Measurements from ENCODE around the gene CIAPIN1. TPM values are rescaled to one million over a fixed set of nuclear protein-coding genes. Genes with fewer than 3 reads are reported as not detected.
"Not testable (repeated sequence)": the region's sequence is repeated elsewhere in the genome, so short reads cannot be mapped to it uniquely, and the experiment has no call there.

CIAPIN1 gene
- total RNA-seq, 1 experiment from 2014 or later = 95.3 TPM

DNA sequence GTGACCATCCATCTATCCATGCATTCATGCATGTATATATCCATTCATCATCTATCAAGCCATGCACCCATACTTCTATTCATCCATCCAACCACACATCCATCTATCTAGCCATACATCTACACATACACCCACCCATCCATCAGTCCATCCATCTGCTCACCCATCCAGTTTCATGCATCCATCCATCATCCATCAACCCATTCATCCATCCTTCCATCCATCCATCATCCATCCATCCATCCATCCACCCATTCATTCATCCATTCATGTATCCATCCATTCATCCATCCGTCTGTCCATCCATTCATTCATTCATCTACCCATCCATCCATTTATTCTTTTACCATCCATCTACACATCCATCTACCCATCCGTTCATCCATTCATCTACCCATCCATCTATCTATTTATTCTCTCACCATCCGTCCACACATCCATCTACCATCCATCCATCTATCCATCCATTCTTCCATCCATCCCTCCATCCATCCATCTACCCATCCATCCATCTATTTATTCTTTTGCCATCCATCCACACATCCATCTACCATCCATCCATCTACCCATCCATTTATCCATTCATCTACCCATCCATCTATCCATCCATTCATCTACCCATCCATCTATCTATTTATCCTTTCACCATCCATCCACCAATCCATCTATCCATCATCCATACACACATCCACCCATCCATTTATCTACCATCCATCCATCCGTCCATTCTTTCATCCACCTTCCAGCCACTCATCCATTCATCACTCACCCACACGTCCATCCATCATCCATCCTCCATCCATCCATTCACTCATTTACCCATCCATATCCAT, 39.4 kb downstream of the CIAPIN1 start:
- no peak for DNase-seq (ENCODE audit: low read depth)

DNA sequence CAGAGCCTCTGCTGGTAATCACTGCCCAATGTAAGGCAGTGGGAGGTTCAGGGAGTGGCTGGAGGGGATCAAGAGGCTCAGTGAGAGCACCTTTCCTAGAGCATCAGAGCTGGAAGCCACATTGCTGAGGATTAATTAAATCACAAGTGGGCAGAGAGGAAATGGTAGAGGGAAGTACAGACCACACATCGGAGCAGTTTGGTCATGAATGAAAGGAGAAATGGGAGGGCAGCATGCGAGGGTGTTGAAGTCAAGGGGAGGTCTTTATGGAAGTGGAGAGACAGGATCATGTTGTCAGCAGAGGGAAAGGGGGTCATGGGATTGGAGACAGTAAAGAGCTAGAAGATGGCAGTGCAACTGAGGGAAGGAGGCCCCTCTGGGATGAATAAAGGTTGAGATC, 40.3 kb downstream of the CIAPIN1 start:
- DNase-seq (ENCODE audit: low read depth) = no peak

DNA sequence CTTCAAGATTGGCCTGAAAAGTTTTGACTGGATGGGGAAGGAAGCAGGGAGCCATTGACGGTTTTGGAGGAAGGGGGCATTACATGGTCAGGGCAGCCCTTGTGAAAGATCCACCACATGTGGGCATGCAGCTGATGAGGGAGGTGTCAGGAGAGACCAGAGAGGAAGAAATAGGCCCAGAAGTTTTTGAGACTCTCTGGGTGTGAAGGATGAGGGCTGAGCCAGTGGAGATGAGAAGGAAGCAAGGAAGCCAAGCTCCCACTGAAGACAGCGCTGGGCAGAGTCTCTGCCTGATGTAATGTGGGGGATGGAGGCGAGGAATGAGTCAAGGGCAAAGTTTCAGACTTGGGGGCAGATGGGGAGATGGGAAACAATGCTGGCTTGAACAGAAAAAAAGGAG, 42.1 kb downstream of the CIAPIN1 start:
- no peak for DNase-seq (ENCODE audit: low read depth)

DNA sequence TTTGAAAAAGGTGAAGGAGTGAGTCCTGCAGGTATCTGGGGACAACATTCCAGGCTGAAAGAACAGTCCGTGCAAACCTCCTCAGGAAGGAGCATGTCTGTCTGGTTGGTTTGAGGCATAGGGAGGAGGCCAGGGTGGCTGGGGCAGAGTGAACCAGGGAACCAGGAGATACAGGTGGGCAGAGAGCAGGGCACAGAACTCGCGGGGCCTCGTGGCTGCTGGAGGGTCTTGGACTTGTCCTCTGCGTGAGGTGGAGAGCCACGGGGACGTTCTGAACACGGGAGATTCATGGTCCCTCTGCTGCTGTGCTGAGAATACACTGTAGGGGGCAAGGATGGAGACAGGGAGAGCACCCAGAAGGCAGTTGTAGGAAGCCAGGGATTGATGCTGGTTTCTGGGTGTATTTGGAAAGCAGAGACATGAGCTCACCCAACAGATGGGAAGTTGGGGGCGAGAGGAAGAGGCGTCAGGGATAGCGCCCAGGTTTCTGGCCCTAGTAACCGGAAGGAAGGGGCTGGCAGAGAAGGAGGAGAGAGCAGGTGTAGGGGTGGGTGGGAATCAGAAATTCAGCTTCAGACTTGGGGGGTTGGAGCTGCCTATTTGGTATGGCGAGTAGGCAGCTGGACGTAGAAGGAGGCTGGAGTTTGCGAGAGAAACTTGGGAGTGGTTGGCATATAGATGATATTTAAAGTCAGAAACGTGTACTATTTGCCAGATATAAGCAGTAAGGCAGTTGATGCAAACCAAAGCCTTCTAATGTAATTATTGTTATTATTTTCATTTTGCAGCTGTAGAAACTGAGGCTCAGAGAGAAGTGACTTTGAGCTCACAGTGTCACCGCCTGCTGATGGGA, 43.0 kb downstream of the CIAPIN1 start, which contains the start of gene CCL17:
Gene CCL17 (plus strand): TSS at position 803 of the 853 bp plus-strand sequence. CDS start 9,166 bp downstream, outside the sequence.
- no peak for DNase-seq (ENCODE audit: low read depth)

DNA sequence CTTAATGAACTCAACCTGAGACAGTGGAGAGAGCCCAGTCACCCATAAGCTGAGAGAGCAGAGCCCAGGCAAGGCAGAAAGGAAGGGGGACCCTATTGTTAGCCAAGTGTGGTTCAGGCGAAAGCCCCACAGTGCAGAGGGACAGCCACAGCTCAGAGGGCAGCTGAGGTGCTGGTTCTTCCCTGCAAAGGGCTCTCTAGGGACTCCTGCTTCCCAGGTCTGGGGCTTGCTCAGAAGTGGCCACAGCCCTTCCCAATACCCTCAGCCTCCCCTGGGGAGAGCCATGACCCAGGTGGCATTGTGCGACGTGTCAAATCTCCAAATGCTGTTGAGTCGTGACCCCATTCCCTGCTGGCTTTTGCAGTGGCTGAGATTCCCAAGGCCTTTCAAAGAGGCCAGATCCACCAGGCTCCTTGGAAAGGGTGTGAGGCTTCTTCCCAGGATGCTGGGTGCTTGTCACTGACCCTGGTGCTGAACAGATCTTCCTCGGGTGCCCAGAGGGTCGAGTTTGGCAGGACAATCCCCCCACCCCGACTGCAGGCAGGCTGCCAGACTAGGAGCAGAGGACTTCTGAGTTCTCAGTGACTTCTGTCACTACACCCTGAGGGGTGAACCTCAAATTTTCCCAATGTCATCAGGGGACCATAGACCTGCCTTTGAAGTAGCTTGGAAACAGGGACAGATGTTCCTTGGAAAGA, 45.1 kb downstream of the CIAPIN1 start:
- no peak for DNase-seq (ENCODE audit: low read depth)

DNA sequence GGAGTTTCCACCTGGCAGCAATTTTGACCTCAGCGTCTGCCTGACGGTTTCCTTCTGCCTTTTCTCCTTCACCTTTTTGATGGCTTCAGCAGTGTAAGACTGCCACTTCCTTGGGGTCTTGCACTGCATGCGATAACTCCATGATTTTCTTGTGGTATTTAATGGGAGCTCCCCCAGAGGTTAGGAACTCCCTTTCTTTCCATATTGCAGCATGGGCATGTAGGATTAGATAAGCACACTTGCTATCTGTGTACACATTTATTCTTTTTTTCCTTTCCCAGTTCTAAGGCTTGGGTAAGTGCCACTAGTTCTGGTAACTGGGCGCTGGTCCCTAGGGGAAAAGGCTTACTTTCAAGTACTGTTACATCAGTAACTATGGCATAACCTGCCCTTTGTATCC, 49.7 kb downstream of the CIAPIN1 start:
- not testable (repeated sequence) for DNase-seq (ENCODE audit: low read depth)

DNA sequence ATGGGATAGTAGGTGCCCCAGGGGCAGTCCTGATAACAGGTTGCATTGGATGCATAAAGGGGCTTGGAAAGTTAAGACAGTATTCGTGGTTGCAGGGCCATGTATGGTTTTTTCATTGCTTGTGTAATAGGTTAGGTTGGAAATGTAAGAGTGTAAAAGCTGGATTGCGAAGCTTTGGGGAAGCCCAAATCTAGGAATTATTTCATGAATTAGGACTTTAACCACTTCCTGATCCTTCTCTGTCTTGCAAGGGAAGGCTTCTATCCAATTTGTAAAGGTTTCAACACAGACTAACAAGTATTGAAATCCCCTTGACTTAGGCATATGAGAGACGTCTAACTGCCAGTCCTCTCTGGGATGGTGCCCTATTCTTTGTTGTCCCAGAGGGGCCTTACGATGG, 50.4 kb downstream of the CIAPIN1 start:
- DNase-seq (ENCODE audit: low read depth) = no peak

DNA sequence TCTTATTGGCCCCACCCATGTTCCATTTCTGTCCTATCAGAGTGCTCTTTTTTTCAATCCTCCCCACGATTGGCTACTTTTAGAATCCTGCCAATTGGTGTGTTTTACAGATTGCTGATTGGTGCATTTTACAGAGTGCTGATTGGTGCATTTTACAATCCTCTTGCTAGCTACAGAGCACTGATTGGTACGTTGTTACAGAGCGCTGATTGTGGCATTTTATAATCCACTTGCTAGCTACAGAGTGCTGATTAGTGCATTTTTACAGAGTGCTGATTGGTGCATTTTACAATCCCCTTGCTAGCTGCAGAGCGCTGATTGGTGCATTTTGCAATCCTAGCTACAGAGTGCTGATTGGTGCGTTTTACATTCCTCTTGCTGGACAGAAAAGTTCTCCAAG, 52.2 kb downstream of the CIAPIN1 start:
- DNase-seq (ENCODE audit: low read depth) = no peak

DNA sequence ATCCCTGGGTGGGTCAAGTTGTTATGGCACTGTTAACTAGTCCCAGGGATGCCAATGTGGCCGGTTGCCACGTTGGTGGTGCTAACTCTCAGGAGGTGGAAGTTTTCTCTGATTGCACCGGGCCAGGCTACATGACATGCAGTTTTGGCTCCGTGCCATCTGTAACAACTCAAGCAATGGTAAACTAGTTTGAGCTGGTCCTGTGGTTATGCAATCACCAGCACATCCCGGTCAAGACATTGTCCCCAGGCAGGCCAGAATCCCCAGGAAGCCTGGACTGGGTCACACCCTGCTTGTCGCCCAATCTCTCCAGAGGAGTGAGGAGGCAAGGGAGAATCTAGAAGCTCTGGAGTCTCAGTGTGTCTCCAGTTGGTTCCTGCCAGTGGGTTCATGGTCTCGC, 52.7 kb downstream of the CIAPIN1 start:
- no peak for DNase-seq (ENCODE audit: low read depth)

DNA sequence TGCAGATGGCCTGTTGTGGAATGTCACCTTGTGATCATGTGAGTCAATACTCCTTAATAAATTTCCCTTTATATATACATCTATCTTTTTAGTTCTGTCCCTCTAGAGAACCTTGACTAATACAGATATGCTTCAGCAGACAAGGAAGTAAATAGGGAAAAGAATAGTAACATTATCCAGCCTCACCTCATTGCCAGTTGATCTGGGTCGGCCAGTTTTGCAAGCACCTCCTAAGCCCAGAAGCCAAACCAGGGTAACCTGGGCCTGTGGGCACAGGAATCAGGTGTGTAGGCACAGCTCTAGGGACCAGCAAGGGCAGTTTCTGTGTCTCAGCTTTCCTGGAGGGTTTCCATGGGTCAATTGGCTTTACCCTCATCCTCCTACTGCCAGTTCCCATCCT, 54.5 kb downstream of the CIAPIN1 start:
- DNase-seq (ENCODE audit: low read depth) = no peak

DNA sequence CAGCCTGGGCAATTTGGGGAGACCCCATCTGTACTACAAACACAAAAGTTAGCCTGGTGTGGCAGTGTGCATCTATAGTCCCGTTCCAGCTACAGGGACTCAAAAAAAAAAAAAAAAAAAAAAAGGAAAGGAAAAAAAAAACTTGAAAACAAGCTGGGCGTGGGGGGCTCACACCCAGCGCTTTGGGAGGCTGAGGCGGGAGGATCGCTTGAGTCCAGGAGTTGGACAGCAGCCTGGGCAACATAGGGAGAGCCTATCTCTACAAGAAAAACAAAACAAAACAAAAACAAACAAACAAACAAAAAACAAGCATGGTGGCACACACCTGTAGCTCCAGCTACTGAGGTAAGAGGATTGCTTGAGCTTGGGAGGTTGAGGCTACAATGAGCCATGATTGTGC, 55.5 kb downstream of the CIAPIN1 start:
- DNase-seq (ENCODE audit: low read depth) = no peak

DNA sequence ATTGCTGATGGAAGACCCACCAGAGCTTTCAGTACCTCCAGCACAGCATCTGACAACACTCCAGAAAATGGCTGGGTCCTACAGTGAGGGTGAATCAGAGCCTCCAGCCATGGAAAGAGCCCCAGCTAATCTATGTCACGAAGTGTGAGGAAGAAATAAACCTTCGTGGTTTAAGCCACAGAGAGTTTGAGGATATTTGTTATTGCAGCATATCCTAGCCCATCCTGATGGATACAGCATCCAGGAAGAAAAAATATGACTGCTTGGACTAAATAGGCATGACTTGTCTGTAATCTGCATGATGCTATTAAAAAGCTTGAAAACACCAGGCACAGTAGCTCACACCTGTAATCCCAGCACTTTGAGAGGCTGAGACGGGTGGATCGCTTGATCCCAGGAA, 55.9 kb downstream of the CIAPIN1 start:
- no peak for DNase-seq (ENCODE audit: low read depth)

DNA sequence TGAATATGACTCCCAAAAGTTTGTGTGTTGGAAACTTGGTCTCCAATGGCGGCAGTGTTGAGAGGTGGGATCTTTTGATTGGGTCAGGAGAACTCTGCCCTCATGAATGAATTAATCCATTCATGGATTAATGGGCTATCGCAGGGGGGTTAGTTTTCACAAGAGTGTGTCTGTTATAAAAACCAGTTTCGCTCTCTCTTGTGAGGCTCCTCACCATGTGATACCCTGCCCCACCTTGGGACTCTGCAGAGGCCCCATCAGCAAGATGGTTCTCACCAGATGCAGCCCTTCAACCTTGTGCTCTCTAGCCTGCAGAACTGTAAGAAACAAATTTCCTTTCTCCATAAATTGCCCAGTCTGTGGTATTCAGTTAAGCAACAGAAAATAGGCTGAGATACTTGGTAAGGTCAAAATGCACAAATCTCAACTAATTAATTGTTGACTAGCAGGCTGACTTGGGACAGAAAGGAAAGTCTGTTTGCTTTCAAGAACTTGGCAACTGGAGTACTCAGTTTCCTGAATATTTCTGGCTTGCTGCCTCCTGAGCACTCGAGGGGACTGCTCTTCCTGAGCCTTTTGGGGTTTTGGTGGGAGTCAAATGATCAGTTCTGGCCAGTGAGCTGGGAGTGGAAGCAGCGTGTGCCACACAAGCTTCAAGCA, 56.4 kb downstream of the CIAPIN1 start:
- no peak for DNase-seq (ENCODE audit: low read depth)

DNA sequence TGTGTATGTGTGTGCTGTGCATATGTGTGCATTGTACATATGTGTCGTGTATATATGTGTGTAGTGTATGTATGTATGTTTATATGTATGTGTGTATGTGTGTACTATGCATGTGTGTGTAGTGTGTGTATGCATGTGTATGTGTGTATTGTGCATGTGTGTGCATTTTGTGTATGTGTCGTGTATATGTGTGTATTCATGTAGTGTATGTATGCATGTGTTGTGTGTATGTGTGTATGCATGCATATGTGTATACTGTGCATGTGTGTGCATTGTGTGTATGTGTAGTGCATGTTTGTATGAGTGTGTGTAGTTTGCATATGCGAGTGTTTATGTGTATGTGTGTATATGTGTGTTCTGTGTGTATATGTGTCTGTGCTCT, 58.1 kb downstream of the CIAPIN1 start:
- no peak for DNase-seq (ENCODE audit: low read depth)

DNA sequence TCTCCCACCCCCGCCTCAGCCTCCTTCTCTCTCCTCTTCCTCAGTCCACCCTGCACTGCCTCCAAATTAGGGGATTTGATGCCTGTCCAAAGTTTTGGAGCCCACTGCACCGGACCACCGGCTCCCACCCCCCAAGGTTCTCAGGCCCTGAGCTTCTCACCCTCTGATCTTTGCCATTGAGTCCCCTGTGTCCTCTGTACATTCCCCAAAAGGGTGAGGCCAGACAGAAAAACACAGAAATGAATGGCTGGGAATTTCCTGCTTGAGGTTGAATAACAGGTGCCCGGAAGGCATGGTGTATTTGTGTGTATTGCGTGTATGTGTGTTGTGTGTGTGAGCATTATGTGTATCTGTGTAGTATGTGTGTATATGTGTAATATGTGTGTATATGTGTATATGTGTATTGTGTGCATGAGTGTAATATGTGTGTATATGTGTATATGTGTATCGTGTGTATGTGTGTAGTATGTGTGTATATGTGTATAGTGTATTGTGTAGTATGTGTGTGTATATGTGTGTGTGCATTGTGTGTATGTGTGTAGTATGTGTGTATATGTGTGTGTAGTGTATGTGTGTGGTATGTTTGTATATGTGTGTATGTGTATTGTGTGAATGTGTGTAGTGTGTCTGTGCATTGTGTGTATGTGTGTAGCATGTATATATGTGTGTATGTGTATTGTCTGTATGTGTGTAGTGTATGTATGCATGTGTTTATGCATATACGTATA, 58.7 kb downstream of the CIAPIN1 start:
- DNase-seq (ENCODE audit: low read depth) = no peak

DNA sequence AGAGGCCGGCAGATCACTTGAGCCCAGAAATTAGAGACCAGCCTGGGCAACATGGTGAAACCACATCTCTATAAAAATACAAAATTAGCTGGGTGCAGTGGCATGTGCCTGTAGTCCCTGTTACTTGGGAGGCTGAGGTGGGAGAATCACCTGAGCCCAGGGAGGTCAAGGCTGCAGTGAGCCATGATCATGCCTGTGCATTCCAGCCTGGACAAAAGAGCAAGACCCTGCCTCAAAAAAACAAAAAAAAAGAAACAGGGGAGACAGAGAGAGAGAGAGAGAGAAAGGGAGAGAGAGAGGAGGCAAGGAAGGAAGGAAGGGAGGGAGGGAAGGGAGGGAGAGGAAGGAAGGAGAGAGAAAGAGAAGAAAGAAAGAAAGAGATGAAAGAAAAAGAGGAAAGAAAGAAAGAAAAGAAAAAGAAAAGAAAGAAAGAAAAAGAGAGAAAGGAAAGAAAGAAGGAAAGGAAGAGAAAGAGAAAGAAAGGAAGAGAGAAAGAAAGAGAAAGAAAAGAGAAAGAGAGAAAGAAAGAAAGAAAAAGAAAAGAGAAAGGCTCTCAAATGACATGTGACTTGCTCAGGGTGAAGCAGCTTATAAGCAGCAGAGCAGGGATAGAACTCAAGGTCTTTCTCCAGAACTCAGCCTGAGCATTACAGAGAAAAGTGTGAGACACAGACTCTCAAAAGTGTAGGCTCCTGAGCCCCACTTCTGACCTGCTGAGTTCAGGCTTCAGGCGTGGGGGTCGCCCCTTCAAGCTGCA, 59.4 kb downstream of the CIAPIN1 start:
- DNase-seq (ENCODE audit: low read depth) = no peak

DNA sequence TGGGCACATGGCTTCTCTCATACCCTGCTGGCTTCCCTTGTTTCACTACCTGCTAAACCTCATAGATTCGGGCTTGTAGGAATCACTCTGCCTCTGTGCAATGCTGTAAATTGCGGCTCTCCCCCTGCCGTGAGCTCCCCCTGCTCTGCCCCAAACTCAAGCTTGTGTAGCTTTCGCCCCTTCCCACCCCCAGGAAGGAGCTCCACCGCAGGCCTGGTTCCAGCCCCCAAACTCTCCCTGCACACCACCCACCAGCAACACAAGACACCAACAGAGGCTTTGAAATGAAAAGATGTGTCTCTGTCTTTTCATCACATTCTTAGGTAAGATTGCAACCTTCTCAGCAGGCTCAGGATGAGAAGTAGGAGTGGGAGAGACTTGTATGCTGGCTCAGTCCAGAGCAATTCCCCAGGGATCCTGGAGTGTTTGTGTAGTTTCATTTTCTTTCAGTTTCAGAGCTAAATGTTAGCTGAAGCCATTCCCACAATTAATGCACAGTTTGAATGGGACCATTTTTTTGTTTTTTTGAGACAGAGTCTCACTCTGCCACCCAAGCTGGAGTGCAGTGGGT, 60.7 kb downstream of the CIAPIN1 start:
- no peak for DNase-seq (ENCODE audit: low read depth)

DNA sequence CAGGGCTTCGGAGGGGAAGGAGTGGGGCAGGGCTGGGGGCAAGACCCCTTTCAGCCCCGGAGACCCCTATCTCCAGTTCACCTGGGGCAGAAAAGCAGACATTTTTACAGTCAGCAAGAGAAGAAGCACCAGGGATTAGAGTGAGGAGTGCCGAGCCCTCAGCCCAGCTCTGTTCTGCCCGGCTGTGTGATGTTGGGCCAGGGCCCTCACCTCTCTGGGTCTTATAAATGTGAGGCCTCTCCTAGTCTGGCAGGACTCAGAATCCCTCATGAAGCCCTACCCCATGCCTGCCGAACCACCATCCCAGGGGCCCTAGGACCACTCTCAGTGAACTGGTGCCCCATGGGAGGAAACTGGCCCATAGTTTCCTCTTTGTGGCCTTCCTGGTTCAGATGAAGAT, 62.1 kb downstream of the CIAPIN1 start:
- no peak for DNase-seq (ENCODE audit: low read depth)

DNA sequence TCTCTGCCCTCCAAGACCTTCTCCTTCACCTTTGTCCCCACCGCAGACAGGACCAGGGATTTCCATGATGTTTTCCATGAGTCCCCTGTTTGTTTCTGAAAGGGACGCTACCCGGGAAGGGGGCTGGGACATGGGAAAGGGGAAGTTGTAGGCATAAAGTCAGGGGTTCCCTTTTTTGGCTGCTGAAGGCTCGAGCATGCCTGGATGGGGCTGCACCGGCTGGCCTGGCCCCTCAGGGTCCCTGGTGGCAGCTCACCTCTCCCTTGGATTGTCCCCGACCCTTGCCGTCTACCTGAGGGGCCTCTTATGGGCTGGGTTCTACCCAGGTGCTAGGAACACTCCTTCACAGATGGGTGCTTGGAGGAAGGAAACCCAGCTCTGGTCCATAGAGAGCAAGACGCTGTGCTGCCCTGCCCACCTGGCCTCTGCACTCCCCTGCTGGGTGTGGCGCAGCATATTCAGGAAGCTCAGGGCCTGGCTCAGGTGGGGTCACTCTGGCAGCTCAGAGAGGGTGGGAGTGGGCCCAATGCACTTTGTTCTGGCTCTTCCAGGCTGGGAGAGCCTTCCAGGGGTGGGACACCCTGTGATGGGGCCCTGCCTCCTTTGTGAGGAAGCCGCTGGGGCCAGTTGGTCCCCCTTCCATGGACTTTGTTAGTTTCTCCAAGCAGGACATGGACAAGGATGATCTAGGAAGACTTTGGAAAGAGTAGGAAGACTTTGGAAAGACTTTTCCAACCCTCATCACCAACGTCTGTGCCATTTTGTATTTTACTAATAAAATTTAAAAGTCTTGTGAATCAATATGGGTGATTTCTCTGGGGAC, 62.7 kb downstream of the CIAPIN1 start:
- DNase-seq (ENCODE audit: low read depth) = no peak
